Bronchial epithelial cell (primary cell): ENCODE measurements around the gene AVP. TPM values are rescaled to one million over a fixed set of nuclear protein-coding genes. Genes with fewer than 3 reads are reported as not detected.

ENCODE experiments used
- DNase-seq: peaks from one replicate; pipeline ENCODE4 v3.0.0-alpha.2; 2010; ENCODE audit warnings: low read depth
- FAIRE-seq: peaks from 2 replicates; lab custom pipeline; 2011; peaks lifted over from hg19 to GRCh38; lab: Jason Lieb, UNC
- H3K27me3 ChIP-seq: 2 replicates; pipeline ENCODE4 v1.5.1; 2011; ENCODE audit warnings: low read length; ENCODE audit not compliant: control insufficient read depth, insufficient read depth
- H3K36me3 ChIP-seq: 2 replicates; pipeline ENCODE4 v1.5.1; 2011; ENCODE audit warnings: low read length; ENCODE audit not compliant: control insufficient read depth, insufficient read depth
- H3K4me3 ChIP-seq: 2 replicates; pipeline ENCODE4 v1.5.1; 2011; ENCODE audit warnings: mild to moderate bottlenecking, low read depth, low read length, control low read depth
- total RNA-seq: library from RNA; depleted of rRNA; stranded (reverse); fragments of >200 nt; gene quantifications from 2 replicates; pipeline ENCODE4 v1.2.1, GENCODE V29; 2014
- TF ChIP-seq, protein P1 (sequence below): IDR thresholded peaks from 2 replicates; pipeline ENCODE4 v1.5.1; 2011; ENCODE audit warnings: mild to moderate bottlenecking, moderate library complexity, low read length, control low read depth, inconsistent platforms; ENCODE audit not compliant: insufficient read depth, severe bottlenecking

Gene AVP
- total RNA-seq, 1 donor from 2014 or later = not detected

DNA sequence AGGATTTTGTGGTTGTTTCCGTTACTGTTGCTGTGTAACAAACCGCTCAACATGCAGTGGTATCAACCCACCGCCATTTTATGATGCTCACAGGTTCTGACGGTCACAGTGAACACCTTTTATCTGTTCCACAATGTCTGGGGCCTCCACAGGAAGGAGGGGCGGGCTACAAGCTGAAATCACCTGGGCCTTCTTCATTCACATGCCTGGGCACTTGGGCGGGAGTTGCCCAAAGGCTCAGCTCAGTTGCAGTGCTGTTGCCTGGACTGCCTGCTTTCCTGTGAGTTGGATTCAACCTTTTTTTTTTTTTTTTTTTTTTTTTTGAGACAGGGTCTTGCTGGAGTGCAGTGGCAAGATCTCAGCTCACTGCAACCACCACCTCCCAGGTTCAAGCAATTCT lies 16.7 kb upstream of the AVP start:
- H3K4me3 ChIP-seq = no peak overlapping the region
- DNase-seq (no peak), FAIRE-seq (no peak)
- no peaks in the 10 kb centered on the region for H3K36me3 ChIP-seq
- H3K27me3 ChIP-seq = no peaks in the 10 kb centered on the region
- TF ChIP-seq, protein P1, sequence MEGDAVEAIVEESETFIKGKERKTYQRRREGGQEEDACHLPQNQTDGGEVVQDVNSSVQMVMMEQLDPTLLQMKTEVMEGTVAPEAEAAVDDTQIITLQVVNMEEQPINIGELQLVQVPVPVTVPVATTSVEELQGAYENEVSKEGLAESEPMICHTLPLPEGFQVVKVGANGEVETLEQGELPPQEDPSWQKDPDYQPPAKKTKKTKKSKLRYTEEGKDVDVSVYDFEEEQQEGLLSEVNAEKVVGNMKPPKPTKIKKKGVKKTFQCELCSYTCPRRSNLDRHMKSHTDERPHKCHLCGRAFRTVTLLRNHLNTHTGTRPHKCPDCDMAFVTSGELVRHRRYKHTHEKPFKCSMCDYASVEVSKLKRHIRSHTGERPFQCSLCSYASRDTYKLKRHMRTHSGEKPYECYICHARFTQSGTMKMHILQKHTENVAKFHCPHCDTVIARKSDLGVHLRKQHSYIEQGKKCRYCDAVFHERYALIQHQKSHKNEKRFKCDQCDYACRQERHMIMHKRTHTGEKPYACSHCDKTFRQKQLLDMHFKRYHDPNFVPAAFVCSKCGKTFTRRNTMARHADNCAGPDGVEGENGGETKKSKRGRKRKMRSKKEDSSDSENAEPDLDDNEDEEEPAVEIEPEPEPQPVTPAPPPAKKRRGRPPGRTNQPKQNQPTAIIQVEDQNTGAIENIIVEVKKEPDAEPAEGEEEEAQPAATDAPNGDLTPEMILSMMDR = no peak

GRCh38 chr20:3100480-3100879 lies 16.0 kb upstream of the AVP start:
- TF ChIP-seq, protein P1 = no peak
- H3K36me3 ChIP-seq = no peaks in the 10 kb centered on the region
- H3K27me3 ChIP-seq = no peaks in the 10 kb centered on the region
- no peak overlapping the region for H3K4me3 ChIP-seq
- DNase-seq (no peak), FAIRE-seq (no peak)

GRCh38 chr20:3094848-3095629 lies 10.5 kb upstream of the AVP start:
- no peak for FAIRE-seq
- Histone ChIP-seq H3K36me3 (no peaks in the 10 kb centered on the region), H3K27me3 (no peaks in the 10 kb centered on the region), H3K4me3 (no peak overlapping the region)
- TF ChIP-seq, protein P1 = no peak
- DNase-seq = peak; percentile 18

DNA sequence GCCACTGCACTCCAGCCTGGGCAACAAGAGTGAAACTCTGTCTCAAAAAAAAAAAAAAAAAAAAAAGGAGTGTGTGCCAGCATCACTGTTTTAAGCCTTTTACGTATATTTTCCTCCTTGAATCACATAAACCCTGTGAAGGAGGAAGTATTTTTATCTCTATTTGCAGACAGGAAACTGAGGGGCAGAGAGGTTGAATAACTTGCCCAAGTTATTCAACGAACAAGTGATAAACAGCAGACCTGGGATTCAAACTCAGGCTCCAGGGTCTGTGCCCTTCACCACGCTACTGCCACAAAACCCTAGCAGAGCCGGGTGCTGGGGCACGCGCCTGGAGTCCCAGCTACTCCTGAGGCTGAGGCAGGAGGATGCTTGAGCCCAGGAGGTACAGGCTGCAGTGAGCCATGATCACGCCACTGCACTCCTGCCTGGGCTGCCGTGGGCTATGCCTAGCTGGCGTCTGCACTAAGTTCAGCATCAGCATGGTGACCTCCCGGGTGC lies 9.4 kb upstream of the AVP start:
- Histone ChIP-seq H3K4me3 (no peak overlapping the region), H3K27me3 (no peaks in the 10 kb centered on the region), H3K36me3 (no peaks in the 10 kb centered on the region)
- FAIRE-seq = no peak
- no peak for DNase-seq
- TF ChIP-seq, protein P1 = no peak

- Histone ChIP-seq H3K27me3 (no peaks in the 10 kb centered on the region), H3K4me3 (peak overlapping the region; percentile 14), H3K36me3 (no peaks in the 10 kb centered on the region)
- FAIRE-seq (no peak), DNase-seq (no peak)
- TF ChIP-seq, protein P1 = no peak
Measured at GRCh38 chr20:3092611-3093379, 8.3 kb upstream of the AVP start.
